Measurements from ENCODE around the gene SAXO1.

Gene SAXO1

DNA sequence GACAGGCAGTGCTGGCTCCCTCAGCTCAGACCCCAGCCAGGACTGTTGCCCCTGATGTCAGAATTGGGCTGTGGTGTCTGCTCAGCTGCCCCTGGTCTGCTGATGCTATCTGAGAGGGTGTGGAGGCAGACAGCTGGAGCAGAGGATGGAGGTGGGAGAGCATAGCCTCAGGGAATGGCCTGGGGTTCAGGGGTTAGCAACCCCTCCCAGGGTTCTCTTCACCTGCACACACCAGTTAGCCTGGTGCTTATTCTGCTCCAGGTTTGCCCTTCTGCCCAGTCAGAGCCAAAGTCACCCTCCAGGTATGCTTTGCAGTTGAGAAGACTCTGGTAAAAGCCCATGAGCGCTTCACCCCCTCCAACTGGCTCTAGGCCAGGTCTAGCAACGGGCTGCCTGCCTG is 109.8 kb downstream of the SAXO1 start:
- Histone ChIP-seq H3K36me3 (ENCODE audit: insufficient read depth, low read length) (no peaks in the 10 kb centered on the region), H3K4me1 (ENCODE audit: insufficient read depth, low read length) (peaks cover 28% of the 10 kb centered on the region), H3K27ac (ENCODE audit: low read depth, low read length) (no peak overlapping the region), H3K9ac (ENCODE audit: low read length) (no peak overlapping the region), H3K9me3 (ENCODE audit: low read length) (no peaks in the 10 kb centered on the region), H3K27me3 (ENCODE audit: control insufficient read depth in 1 of 2, insufficient read depth in 2 of 2, low read length in 2 of 2) (no peaks in the 10 kb centered on the region), H3K4me3 (ENCODE audit: low read depth in 1 of 2, low read length in 2 of 2) (no peak overlapping the region)

DNA sequence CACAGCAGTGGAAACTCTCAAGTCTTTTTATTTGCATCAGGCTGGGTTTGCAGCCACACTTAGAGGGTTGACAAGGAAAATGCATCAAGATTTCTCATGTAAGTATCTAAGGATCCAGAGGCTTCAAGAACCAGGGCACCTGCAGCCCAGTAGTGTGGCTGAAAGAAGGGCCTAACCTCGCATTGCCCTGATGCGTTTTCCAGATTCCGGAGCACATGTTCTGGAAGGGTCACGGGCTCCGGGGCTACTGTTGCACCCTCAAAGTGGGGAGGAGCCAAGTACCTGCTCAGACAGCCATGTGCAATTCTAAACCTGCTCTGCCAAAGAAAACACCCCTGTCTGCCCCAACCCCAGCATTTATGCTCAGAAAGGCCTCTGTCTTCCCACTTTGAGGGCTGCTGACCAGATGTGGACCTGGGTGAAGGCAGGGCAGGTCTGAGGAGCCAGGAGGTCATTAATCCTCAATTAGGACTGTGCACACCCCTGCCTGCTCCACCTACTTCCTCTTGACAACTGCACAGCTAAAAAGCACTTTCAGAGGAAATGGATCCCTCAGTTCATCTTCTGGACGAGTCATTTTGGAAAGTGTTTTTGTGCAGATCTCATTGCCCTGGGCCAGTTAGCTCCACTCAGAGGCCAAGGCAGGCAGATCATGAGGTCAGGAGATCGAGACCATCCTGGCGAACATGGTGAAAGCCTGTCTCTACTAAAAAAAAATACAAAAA is 110.7 kb downstream of the SAXO1 start:
- Histone ChIP-seq H3K9me3 (ENCODE audit: low read length) (no peaks in the 10 kb centered on the region), H3K4me3 (ENCODE audit: low read depth in 1 of 2, low read length in 2 of 2) (no peak overlapping the region), H3K4me1 (ENCODE audit: insufficient read depth, low read length) (peaks cover 28% of the 10 kb centered on the region), H3K27ac (ENCODE audit: low read depth, low read length) (no peak overlapping the region), H3K27me3 (ENCODE audit: control insufficient read depth in 1 of 2, insufficient read depth in 2 of 2, low read length in 2 of 2) (no peaks in the 10 kb centered on the region), H3K9ac (ENCODE audit: low read length) (no peak overlapping the region), H3K36me3 (ENCODE audit: insufficient read depth, low read length) (no peaks in the 10 kb centered on the region)

DNA sequence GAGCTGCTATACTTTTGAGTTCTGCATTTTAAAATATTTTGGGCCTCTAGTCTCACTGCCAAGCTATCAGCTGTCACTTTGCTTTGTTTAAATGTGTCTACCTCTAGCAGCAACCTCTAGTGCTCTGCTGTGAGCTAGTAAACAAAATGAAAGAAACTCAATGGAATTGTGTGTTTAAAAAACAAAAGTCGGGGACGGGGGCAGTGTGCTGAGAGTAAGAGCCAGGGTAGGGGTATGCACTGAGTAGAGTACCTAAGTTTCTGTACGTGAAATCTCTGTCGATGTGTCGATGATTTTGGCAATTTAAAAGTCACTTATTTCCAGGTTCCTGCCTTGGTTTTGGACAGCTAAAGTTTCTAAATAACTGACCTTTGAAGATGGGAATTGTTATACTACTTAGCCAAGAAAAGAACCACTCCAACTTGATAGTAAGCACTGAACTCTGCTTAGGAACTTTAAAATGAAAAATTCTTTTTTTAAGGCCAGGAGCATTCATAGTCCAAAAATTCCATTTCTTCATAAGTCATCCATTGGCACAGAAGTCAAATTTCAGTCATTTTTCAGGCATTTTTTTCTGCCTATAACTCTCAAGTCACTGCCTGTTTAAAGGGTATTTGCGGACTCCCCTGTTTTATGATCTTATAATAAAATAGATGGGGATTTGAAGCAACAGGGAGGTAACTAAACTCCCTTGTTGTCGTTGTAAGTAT is 111.5 kb downstream of the SAXO1 start:
- no peak overlapping the region for H3K27ac ChIP-seq (ENCODE audit: low read depth, low read length)
- no peak overlapping the region for H3K4me3 ChIP-seq (ENCODE audit: low read depth in 1 of 2, low read length in 2 of 2)
- no peaks in the 10 kb centered on the region for H3K9me3 ChIP-seq (ENCODE audit: low read length)
- H3K27me3 ChIP-seq (ENCODE audit: control insufficient read depth in 1 of 2, insufficient read depth in 2 of 2, low read length in 2 of 2): no peaks in the 10 kb centered on the region
- no peaks in the 10 kb centered on the region for H3K36me3 ChIP-seq (ENCODE audit: insufficient read depth, low read length)
- H3K4me1 ChIP-seq (ENCODE audit: insufficient read depth, low read length): peaks cover 28% of the 10 kb centered on the region
- H3K9ac ChIP-seq (ENCODE audit: low read length): no peak overlapping the region

DNA sequence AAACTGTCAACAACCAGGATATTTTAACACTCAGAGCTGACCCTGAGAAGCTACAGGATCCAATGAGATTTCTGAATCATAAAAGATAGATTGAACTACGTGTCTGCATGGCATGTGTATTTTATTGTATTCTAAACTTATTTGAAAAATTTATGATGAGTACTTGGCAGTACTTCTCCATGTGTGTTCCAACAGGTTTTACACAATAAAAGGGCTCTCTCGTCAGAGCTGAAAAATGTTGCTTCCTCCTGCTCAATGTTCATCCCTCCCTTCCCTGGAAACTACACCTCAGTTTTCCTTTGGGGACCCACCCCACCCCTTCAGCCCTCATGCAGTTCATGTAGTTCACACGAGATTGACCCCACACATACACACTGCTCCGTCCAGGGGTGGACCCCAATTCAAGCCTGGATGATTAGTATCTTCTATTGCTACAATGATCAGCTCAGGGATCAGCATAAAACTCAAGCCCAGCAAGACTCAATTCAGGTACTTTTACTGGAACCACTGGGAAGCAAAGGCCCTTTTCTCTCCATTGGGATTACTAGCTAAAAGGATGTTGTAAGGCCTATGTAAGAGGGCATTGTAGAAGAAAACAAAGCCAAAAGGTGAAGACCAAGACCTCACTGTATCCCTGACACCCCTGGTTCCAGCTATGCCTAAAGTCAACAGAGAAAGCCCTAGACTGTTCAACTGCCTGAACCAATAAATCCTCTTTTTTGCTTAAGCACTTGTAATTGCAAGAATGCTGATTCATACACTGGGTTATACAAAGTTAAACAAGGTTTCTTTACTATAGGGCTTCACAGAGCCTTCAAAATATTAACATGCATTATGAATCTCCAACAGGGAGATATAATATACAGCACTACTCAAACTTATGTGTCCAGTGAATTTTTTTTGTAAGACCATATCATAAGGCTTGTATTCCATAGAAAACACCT is 112.6 kb downstream of the SAXO1 start:
- Histone ChIP-seq H3K4me3 (ENCODE audit: low read depth in 1 of 2, low read length in 2 of 2) (no peak overlapping the region), H3K4me1 (ENCODE audit: insufficient read depth, low read length) (peaks cover 28% of the 10 kb centered on the region), H3K9ac (ENCODE audit: low read length) (no peak overlapping the region), H3K27ac (ENCODE audit: low read depth, low read length) (no peak overlapping the region), H3K27me3 (ENCODE audit: control insufficient read depth in 1 of 2, insufficient read depth in 2 of 2, low read length in 2 of 2) (no peaks in the 10 kb centered on the region), H3K36me3 (ENCODE audit: insufficient read depth, low read length) (no peaks in the 10 kb centered on the region), H3K9me3 (ENCODE audit: low read length) (no peaks in the 10 kb centered on the region)

DNA sequence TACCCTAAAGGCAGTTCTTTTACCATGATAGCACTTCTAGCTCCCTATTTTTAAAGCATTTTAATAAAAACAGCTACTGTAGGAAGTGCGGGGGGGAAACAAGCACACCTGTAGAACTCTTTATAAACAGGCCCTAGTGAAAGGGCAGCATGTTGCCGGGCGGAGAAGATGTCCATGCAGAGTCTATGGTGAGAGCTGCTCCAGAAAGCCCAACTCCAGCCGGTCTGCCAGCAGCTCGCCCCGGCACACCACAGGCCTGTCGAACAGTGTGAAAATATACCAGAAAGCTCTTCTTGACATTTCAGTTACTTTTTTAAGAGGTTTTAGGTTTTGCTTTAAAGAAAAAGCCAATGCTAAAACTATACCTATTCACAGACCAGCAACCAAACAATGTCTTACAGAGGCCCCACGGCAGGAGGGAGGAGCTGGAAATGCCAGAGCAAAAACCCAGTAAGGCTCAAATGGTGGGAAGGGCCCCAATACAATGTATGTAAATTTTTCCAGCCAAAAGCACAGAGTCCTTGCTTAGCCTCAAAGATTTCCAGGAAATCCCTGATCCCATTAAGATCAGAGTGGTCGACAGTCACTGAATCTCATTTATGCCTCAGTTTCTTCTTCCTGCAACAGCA is 121.2 kb downstream of the SAXO1 start:
- Histone ChIP-seq H3K4me1 (ENCODE audit: insufficient read depth, low read length) (no peaks in the 10 kb centered on the region), H3K4me3 (ENCODE audit: low read depth in 1 of 2, low read length in 2 of 2) (no peak overlapping the region), H3K9me3 (ENCODE audit: low read length) (no peaks in the 10 kb centered on the region), H3K9ac (ENCODE audit: low read length) (no peak overlapping the region), H3K27ac (ENCODE audit: low read depth, low read length) (no peak overlapping the region), H3K27me3 (ENCODE audit: control insufficient read depth in 1 of 2, insufficient read depth in 2 of 2, low read length in 2 of 2) (no peaks in the 10 kb centered on the region), H3K36me3 (ENCODE audit: insufficient read depth, low read length) (no peaks in the 10 kb centered on the region)

DNA sequence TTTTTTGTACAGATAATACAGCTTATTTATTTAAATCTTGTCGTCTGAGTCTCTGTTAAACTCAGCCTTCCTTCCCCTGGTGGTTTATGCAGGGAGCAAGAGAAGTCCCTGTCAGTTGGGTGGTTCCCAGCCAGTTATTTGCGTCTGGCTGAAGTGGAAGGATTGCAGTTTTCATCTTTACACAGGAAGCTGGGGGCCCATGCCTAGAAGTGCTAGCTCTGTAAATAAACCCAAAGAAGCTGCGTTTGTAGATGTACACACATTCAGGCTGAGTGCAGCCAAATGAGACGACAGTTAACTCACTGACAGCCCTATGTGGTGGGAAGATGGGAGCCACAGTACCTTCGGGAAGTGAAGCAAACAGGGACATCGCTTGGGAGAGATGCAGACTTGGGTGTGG is 122.1 kb downstream of the SAXO1 start:
- Histone ChIP-seq H3K27me3 (ENCODE audit: control insufficient read depth in 1 of 2, insufficient read depth in 2 of 2, low read length in 2 of 2) (no peaks in the 10 kb centered on the region), H3K36me3 (ENCODE audit: insufficient read depth, low read length) (no peaks in the 10 kb centered on the region), H3K9me3 (ENCODE audit: low read length) (no peaks in the 10 kb centered on the region), H3K4me1 (ENCODE audit: insufficient read depth, low read length) (no peaks in the 10 kb centered on the region), H3K9ac (ENCODE audit: low read length) (no peak overlapping the region), H3K4me3 (ENCODE audit: low read depth in 1 of 2, low read length in 2 of 2) (no peak overlapping the region), H3K27ac (ENCODE audit: low read depth, low read length) (no peak overlapping the region)

DNA sequence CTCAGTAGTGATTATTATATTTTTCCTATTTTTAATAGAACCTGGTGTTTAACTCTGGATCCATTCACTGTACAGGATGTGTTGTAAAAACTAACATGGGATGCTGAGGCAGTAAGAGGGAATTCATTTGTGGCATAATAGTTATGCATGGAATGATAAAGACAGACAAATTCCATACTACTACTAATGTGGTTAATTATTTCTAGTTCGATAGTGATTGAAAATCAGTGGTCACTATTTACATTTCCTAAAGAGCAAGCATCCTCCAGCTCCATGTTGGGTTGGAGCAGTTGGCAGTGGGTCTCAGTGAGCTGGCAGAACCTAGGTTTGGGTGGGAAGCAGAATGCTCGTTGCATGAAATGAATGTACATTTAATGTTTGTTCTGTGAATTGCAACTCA is 122.6 kb downstream of the SAXO1 start:
- H3K9me3 ChIP-seq (ENCODE audit: low read length): no peaks in the 10 kb centered on the region
- no peaks in the 10 kb centered on the region for H3K27me3 ChIP-seq (ENCODE audit: control insufficient read depth in 1 of 2, insufficient read depth in 2 of 2, low read length in 2 of 2)
- H3K27ac ChIP-seq (ENCODE audit: low read depth, low read length): no peak overlapping the region
- H3K36me3 ChIP-seq (ENCODE audit: insufficient read depth, low read length): no peaks in the 10 kb centered on the region
- no peaks in the 10 kb centered on the region for H3K4me1 ChIP-seq (ENCODE audit: insufficient read depth, low read length)
- H3K4me3 ChIP-seq (ENCODE audit: low read depth in 1 of 2, low read length in 2 of 2): no peak overlapping the region
- no peak overlapping the region for H3K9ac ChIP-seq (ENCODE audit: low read length)

DNA sequence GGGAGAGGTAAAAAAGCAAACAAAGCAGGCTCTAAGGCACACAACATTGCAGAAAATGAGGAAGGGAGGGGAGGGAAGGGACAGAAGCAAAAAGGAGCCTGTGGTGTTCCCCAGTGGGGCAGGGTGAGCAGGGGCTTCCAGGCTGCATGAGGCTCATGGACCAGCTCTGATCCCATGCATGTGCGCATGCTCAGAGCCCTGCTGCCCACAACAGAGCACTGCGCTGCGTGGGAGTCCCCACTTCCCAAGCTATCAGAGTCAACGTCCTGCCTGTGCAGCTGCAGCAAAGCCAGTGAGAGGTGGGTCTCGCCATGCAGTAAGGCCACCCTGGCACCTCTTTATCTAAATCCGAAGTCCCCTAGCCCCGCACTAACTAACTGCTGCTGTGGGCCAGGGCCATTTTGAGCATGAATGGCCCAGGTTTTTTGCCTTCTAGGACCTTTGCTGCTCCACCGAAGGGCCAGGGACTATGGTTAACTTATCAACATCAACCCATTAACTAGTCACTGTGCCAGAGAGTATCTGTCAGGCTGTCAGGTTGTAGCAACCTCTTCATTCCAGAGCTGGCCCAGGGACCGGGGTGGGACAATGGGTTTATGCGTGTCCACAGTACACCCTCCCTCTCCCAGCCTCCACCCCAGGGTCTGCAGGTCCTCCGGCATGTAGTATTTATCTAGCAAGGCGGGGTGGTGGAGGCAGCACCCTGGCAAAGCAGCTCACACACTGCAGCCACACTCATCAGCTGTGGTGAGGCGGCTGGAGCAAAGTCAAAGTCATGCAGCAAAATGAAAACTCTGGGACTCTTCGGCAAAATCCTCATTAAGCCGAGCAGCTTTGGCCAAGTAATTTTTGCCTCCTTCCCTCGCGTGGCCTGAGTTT is 123.6 kb downstream of the SAXO1 start:
- no peak overlapping the region for H3K27ac ChIP-seq (ENCODE audit: low read depth, low read length)
- H3K4me1 ChIP-seq (ENCODE audit: insufficient read depth, low read length): no peaks in the 10 kb centered on the region
- no peaks in the 10 kb centered on the region for H3K36me3 ChIP-seq (ENCODE audit: insufficient read depth, low read length)
- no peak overlapping the region for H3K9ac ChIP-seq (ENCODE audit: low read length)
- no peak overlapping the region for H3K4me3 ChIP-seq (ENCODE audit: low read depth in 1 of 2, low read length in 2 of 2)
- H3K9me3 ChIP-seq (ENCODE audit: low read length): no peaks in the 10 kb centered on the region
- H3K27me3 ChIP-seq (ENCODE audit: control insufficient read depth in 1 of 2, insufficient read depth in 2 of 2, low read length in 2 of 2): no peaks in the 10 kb centered on the region

DNA sequence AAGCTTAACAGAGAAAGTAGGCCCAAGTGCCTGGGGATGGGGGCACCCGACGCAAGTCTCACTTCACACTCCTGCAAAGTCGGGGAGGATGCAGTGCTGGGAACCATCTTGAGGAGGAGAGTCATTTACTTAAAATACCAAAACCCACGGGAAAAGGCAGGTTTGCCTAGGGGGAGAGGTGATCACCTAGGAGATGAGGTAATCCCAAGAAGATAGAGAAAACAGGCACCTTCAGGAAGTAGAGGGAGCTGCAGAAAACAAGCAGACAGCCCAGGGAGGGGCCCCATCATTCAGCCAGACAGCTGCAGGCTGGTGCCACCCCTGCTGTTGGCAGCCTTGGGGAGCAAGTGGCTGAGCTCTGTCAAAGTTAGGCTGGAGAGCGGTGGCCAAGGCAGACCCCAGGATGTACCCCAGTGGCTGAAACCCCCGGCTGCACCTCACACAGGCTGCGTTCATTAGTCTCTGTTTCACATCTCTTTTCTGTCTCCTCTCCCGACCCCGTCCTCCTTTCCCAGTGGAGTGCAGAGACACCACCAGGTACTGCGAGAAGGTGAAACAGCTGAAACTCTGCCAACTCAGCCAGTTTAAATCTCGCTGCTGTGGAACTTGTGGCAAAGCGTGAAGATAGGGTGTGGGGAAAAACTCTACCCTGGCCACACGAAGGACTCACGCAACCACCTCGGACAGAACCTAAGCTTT is 124.9 kb downstream of the SAXO1 start:
- Histone ChIP-seq H3K9ac (ENCODE audit: low read length) (no peak overlapping the region), H3K4me1 (ENCODE audit: insufficient read depth, low read length) (no peaks in the 10 kb centered on the region), H3K27me3 (ENCODE audit: control insufficient read depth in 1 of 2, insufficient read depth in 2 of 2, low read length in 2 of 2) (no peaks in the 10 kb centered on the region), H3K27ac (ENCODE audit: low read depth, low read length) (no peak overlapping the region), H3K9me3 (ENCODE audit: low read length) (no peaks in the 10 kb centered on the region), H3K36me3 (ENCODE audit: insufficient read depth, low read length) (no peaks in the 10 kb centered on the region), H3K4me3 (ENCODE audit: low read depth in 1 of 2, low read length in 2 of 2) (no peak overlapping the region)

DNA sequence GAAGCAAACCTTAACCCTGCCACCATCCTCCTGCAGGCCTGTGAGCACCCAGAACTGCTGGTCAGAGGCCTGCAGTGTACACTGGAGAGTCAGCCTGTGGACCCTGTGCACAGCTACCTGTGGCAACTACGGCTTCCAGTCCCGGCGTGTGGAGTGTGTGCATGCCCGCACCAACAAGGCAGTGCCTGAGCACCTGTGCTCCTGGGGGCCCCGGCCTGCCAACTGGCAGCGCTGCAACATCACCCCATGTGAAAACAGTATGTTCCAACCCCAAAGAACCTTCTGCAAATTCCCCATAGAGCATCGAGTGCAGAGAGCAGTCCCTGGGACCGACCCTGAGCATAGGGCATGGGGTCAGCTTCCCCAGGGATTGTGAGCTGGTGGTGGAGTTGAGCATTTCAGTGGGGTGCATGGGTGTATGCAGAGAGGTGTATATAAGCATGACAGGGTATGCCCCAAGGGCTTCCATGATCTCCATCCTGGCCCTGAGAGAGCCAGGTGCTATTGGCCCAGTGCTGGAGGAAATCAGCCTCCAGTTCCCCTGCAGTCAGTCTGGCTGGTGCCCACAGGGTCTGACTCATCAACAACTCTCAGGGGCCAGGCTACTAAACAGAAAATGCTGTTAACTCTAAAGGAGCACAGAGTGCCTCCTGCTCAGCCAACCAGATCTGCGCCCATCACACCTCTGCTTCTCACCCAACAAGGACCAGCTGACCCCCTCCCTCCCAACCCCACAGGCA is 126.2 kb downstream of the SAXO1 start:
- H3K27ac ChIP-seq (ENCODE audit: low read depth, low read length): no peak overlapping the region
- H3K4me3 ChIP-seq (ENCODE audit: low read depth in 1 of 2, low read length in 2 of 2): no peak overlapping the region
- H3K9ac ChIP-seq (ENCODE audit: low read length): no peak overlapping the region
- no peaks in the 10 kb centered on the region for H3K9me3 ChIP-seq (ENCODE audit: low read length)
- no peaks in the 10 kb centered on the region for H3K4me1 ChIP-seq (ENCODE audit: insufficient read depth, low read length)
- H3K27me3 ChIP-seq (ENCODE audit: control insufficient read depth in 1 of 2, insufficient read depth in 2 of 2, low read length in 2 of 2): no peaks in the 10 kb centered on the region
- no peaks in the 10 kb centered on the region for H3K36me3 ChIP-seq (ENCODE audit: insufficient read depth, low read length)

Data from muscle layer of colon (tissue), 2 donors.